DOHH2 (cell line): ENCODE data around the gene TOMM20L.
"Not testable (repeated sequence)": the region's sequence is repeated elsewhere in the genome, so short reads cannot be mapped to it uniquely, and the experiment has no call there.

Experiments used
- H3F3A ChIP-seq: fragments of 200-600 bp; sonication (generic), shearing (Covaris generic); 2 replicates; pipeline ENCODE4 v1.6.0; 2016; ENCODE audit warnings: antibody characterized with exemption, mild to moderate bottlenecking; ENCODE audit not compliant: control insufficient read depth, insufficient read depth
- H3K27ac ChIP-seq: fragments of 200-600 bp; sonication (generic); 2 replicates; pipeline ENCODE4 v1.5.1; 2014; ENCODE audit warnings: low read depth, mild to moderate bottlenecking, low read length, moderate library complexity
- H3K27me3 ChIP-seq: fragments of 200-600 bp; sonication (generic); 2 replicates; pipeline ENCODE4 v1.6.1; 2014; ENCODE audit warnings: mild to moderate bottlenecking, low read length, mixed read lengths; ENCODE audit not compliant: control insufficient read depth
- H3K36me3 ChIP-seq: fragments of 200-600 bp; sonication (generic); 2 replicates; pipeline ENCODE4 v1.6.1; 2014; ENCODE audit warnings: mild to moderate bottlenecking, low read length, moderate library complexity, mixed read lengths; ENCODE audit not compliant: control insufficient read depth
- H3K4me1 ChIP-seq: fragments of 200-600 bp; sonication (generic); 2 replicates; pipeline ENCODE4 v1.6.1; 2014; ENCODE audit warnings: mild to moderate bottlenecking, low read length, mixed read lengths; ENCODE audit not compliant: control insufficient read depth
- H3K4me2 ChIP-seq: fragments of 200-600 bp; sonication (generic); 2 replicates; pipeline ENCODE4 v1.6.0; 2014; ENCODE audit warnings: mild to moderate bottlenecking, low read length, moderate library complexity
- H3K4me3 ChIP-seq: fragments of 200-600 bp; sonication (generic); 2 replicates; pipeline ENCODE4 v1.5.1; 2014; ENCODE audit warnings: mild to moderate bottlenecking, low read length, mixed read lengths
- H3K79me2 ChIP-seq: fragments of 200-600 bp; sonication (generic); 2 replicates; pipeline ENCODE4 v1.6.1; 2014; ENCODE audit warnings: mild to moderate bottlenecking, low read length, mixed read lengths; ENCODE audit not compliant: control insufficient read depth
- H3K9me2 ChIP-seq: fragments of 200-600 bp; sonication (generic); replicated peaks from 2 replicates; pipeline ENCODE4 v1.6.1; 2014; ENCODE audit warnings: mild to moderate bottlenecking, low read length, mixed read lengths; ENCODE audit not compliant: control insufficient read depth
- H3K9me3 ChIP-seq: fragments of 200-600 bp; sonication (generic); 2 replicates; pipeline ENCODE4 v1.6.1; 2014; ENCODE audit warnings: antibody characterized with exemption, low read length, mixed read lengths; ENCODE audit not compliant: control insufficient read depth, insufficient read depth
- H4K20me1 ChIP-seq: fragments of 200-600 bp; sonication (generic); 2 replicates; pipeline ENCODE4 v1.6.0; 2014; ENCODE audit warnings: low read depth, mild to moderate bottlenecking, antibody characterized with exemption, low read length, moderate library complexity; ENCODE audit not compliant: control insufficient read depth, insufficient read depth
- EZH2phosphoT487 ChIP-seq: fragments of 200-600 bp; sonication (generic); IDR thresholded peaks from 2 replicates; pipeline ENCODE4 v1.6.1; 2017; ENCODE audit warnings: borderline replicate concordance, mild to moderate bottlenecking, antibody characterized with exemption, low read length, moderate library complexity, mixed read lengths
- TF ChIP-seq, protein P1 (sequence below): fragments of 200-600 bp; sonication (generic); IDR thresholded peaks from one replicate; pipeline ENCODE4 v1.5.1; 2014; ENCODE audit warnings: antibody characterized with exemption, mild to moderate bottlenecking, low read depth, low read length; ENCODE audit not compliant: poor library complexity, severe bottlenecking

Gene TOMM20L

GRCh38 chr14:58356268-58356667 is 39.5 kb upstream of the TOMM20L start:
- no peaks in the 10 kb centered on the region for H3K9me2 ChIP-seq
- no peaks in the 10 kb centered on the region for H3K27me3 ChIP-seq
- no peaks in the 10 kb centered on the region for H3K4me1 ChIP-seq
- H3F3A ChIP-seq = peaks cover 8% of the 10 kb centered on the region; the same call in 1 of the 2 replicates
- H3K36me3 ChIP-seq = peaks cover 66% of the 10 kb centered on the region
- no peak overlapping the region for H3K4me3 ChIP-seq
- no peaks in the 10 kb centered on the region for H4K20me1 ChIP-seq
- H3K9me3 ChIP-seq = no peaks in the 10 kb centered on the region
- no peak for TF ChIP-seq EZH2phosphoT487
- TF ChIP-seq, protein P1, sequence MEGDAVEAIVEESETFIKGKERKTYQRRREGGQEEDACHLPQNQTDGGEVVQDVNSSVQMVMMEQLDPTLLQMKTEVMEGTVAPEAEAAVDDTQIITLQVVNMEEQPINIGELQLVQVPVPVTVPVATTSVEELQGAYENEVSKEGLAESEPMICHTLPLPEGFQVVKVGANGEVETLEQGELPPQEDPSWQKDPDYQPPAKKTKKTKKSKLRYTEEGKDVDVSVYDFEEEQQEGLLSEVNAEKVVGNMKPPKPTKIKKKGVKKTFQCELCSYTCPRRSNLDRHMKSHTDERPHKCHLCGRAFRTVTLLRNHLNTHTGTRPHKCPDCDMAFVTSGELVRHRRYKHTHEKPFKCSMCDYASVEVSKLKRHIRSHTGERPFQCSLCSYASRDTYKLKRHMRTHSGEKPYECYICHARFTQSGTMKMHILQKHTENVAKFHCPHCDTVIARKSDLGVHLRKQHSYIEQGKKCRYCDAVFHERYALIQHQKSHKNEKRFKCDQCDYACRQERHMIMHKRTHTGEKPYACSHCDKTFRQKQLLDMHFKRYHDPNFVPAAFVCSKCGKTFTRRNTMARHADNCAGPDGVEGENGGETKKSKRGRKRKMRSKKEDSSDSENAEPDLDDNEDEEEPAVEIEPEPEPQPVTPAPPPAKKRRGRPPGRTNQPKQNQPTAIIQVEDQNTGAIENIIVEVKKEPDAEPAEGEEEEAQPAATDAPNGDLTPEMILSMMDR = no peak
- no peak overlapping the region for H3K4me2 ChIP-seq
- H3K79me2 ChIP-seq = no peaks in the 10 kb centered on the region
- H3K27ac ChIP-seq = no peak overlapping the region

DNA sequence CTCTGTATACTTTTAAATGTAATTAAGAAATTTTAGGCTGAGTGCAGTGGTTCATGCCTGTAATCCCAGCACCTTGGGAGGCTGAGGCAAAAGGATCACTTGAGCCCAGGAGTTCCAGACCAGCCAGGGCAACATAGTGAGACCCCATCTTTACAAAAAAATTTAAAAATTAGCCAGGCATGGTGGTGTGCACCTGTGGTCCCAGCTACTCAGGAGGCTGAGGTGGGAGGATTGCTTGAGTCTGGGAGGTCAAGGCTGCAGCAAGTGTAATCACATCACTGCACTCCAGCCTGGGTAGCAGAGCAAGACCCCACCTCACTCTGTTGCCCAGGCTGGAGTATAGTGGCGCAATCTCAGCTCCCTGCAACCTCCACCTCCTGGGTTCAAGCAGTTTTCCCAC is 33.5 kb upstream of the TOMM20L start:
- not testable (repeated sequence) for H3K4me1 ChIP-seq, H3K9me3 ChIP-seq, H3K27me3 ChIP-seq, H3K4me3 ChIP-seq, H3K4me2 ChIP-seq, H4K20me1 ChIP-seq, H3K27ac ChIP-seq, H3K79me2 ChIP-seq, H3K9me2 ChIP-seq
- peaks cover 70% of the 10 kb centered on the region for H3K36me3 ChIP-seq
- H3F3A ChIP-seq = peaks cover 11% of the 10 kb centered on the region; the same call in 1 of the 2 replicates

- H3K36me3 ChIP-seq = peaks cover 76% of the 10 kb centered on the region
- H4K20me1 ChIP-seq = no peaks in the 10 kb centered on the region
- H3K4me1 ChIP-seq = no peaks in the 10 kb centered on the region
- TF ChIP-seq, protein P1 = peak; percentile 29
- no peak for TF ChIP-seq EZH2phosphoT487
- no peak overlapping the region for H3K27ac ChIP-seq
- H3K27me3 ChIP-seq = no peaks in the 10 kb centered on the region
- H3K9me3 ChIP-seq = no peaks in the 10 kb centered on the region
- no peaks in the 10 kb centered on the region for H3K79me2 ChIP-seq
- H3F3A ChIP-seq = peaks cover 11% of the 10 kb centered on the region; the same call in 1 of the 2 replicates
- H3K4me3 ChIP-seq = no peak overlapping the region
- H3K4me2 ChIP-seq = no peak overlapping the region
- H3K9me2 ChIP-seq = no peaks in the 10 kb centered on the region
These were observed 32.8 kb upstream of the TOMM20L start for GRCh38 chr14:58362798-58363412.

GRCh38 chr14:58364316-58364715 is 31.4 kb upstream of the TOMM20L start:
- Histone ChIP-seq H4K20me1 (no peaks in the 10 kb centered on the region), H3K36me3 (peaks cover 80% of the 10 kb centered on the region), H3K27me3 (no peaks in the 10 kb centered on the region), H3K4me3 (no peak overlapping the region), H3K4me2 (no peak overlapping the region), H3K27ac (no peak overlapping the region), H3K79me2 (no peaks in the 10 kb centered on the region), H3K4me1 (no peaks in the 10 kb centered on the region), H3F3A (peaks cover 11% of the 10 kb centered on the region; the same call in 1 of the 2 replicates), H3K9me2 (no peaks in the 10 kb centered on the region), H3K9me3 (no peaks in the 10 kb centered on the region)
- no peak for TF ChIP-seq EZH2phosphoT487
- TF ChIP-seq, protein P1 = no peak
